Measurements from ENCODE around the gene ANGPT4. TPM values are rescaled to one million over a fixed set of nuclear protein-coding genes. Genes with fewer than 3 reads are reported as not detected.

The ANGPT4 gene
- total RNA-seq, 1 experiment from 2014 or later = not detected

GRCh38 chr20:856361-856775, 59.8 kb downstream of the ANGPT4 start:
- in situ Hi-C loops (cut with HindIII; ENCODE audit: low pct_unique_long_range_greater_than_20kb, low sequenced_read_pairs) = no loop called here
- peak; percentile 67 for DNase-seq (ENCODE audit: low read depth, low spot score)
- intact Hi-C loops (cut with micrococcal nuclease; ENCODE audit: unreplicated experiment) = no loop called here
- ChIA-PET POLR2A (no interaction called here), CTCF (no interaction called here)
- BruUV-seq (replicated peaks) = no TSS peak
- peak; percentile 85 for ATAC-seq
- no peaks in the 10 kb centered on the region for H3K9me3 ChIP-seq (ENCODE audit: control insufficient read depth, insufficient read depth, low read depth, low read length)
- no peaks in the 10 kb centered on the region for H3K36me3 ChIP-seq (ENCODE audit: control insufficient read depth, insufficient read depth, low read length)
- H3K27ac ChIP-seq (ENCODE audit: low read length) = no peak overlapping the region
- no peak for TF ChIP-seq SIN3A (IDR thresholded peaks at IDR 0.05; ENCODE audit: borderline replicate concordance, insufficient read depth, low read depth, low read length)
- no peak for TF ChIP-seq TCF7L2 (IDR thresholded peaks at IDR 0.05; ENCODE audit: low read depth, low read length)
- TF ChIP-seq, protein P1, sequence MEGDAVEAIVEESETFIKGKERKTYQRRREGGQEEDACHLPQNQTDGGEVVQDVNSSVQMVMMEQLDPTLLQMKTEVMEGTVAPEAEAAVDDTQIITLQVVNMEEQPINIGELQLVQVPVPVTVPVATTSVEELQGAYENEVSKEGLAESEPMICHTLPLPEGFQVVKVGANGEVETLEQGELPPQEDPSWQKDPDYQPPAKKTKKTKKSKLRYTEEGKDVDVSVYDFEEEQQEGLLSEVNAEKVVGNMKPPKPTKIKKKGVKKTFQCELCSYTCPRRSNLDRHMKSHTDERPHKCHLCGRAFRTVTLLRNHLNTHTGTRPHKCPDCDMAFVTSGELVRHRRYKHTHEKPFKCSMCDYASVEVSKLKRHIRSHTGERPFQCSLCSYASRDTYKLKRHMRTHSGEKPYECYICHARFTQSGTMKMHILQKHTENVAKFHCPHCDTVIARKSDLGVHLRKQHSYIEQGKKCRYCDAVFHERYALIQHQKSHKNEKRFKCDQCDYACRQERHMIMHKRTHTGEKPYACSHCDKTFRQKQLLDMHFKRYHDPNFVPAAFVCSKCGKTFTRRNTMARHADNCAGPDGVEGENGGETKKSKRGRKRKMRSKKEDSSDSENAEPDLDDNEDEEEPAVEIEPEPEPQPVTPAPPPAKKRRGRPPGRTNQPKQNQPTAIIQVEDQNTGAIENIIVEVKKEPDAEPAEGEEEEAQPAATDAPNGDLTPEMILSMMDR (IDR thresholded peaks at IDR 0.05) = no peak
- TF ChIP-seq REST (IDR thresholded peaks at IDR 0.05; ENCODE audit: insufficient read depth in 1 of 2, low read depth in 2 of 2, low read length in 1 of 2) = no peak
- TF ChIP-seq POLR2AphosphoS5 (IDR thresholded peaks at IDR 0.05; ENCODE audit: low read depth, low read length) = no peak
- H3K4me3 ChIP-seq (ENCODE audit: low read depth in 2 of 2, low read length in 2 of 2) = no peak overlapping the region
- no peaks in the 10 kb centered on the region for H3K27me3 ChIP-seq (ENCODE audit: control insufficient read depth, insufficient read depth, low read length)
- peaks cover 7% of the 10 kb centered on the region; the same call in 1 of the 2 replicates for H3K4me1 ChIP-seq (ENCODE audit: control insufficient read depth, insufficient read depth, low read length)

DNA sequence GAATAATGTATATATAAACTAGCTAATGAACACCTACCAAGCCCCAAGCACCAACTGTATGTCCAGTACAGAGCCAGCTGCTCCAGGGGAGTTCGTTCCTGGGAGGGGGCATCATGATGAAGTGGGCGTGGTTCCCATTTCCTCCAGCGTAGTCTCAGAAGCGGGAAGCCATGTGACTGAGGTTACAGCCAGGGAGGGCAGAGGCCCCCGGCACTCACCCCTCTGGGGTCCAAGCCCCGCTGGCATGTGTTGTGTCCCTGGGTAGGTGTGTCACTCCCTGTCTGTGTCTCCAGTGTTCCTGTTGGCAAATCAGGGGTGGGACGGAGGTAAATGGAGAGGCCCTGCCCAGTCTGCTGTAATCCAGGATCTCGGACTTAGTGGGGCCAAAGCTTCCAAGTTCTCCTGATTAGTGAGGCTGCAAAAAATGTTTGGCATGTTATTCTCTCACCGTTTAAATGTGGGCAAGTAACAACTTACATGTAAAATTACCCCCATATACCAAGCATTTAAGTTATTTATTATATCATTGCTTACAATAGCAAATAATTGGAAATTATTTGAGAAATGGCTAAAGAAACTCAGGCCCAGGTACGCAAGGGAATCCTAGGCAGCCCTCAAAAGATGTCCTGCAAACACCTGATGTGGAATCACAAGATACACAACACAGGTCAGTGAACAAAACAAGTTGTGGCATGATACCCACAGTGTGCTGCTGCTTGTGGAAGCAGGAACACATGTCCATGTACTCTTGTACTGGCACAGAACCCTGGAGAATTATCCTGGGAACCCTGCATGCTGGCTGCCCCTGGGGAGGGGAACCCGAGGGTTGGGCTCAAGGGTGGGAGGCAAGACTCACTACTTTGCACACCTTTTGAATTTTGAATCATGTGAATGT, 60.4 kb downstream of the ANGPT4 start:
- ATAC-seq (no peak), DNase-seq (ENCODE audit: low read depth, low spot score) (no peak)
- H3K9me3 ChIP-seq (ENCODE audit: control insufficient read depth, insufficient read depth, low read depth, low read length) = no peaks in the 10 kb centered on the region
- no peaks in the 10 kb centered on the region for H3K36me3 ChIP-seq (ENCODE audit: control insufficient read depth, insufficient read depth, low read length)
- no peaks in the 10 kb centered on the region for H3K27me3 ChIP-seq (ENCODE audit: control insufficient read depth, insufficient read depth, low read length)
- no peak for TF ChIP-seq SIN3A (IDR thresholded peaks at IDR 0.05; ENCODE audit: borderline replicate concordance, insufficient read depth, low read depth, low read length)
- no peak for TF ChIP-seq REST (IDR thresholded peaks at IDR 0.05; ENCODE audit: insufficient read depth in 1 of 2, low read depth in 2 of 2, low read length in 1 of 2)
- TF ChIP-seq, protein P1 (IDR thresholded peaks at IDR 0.05) = no peak
- TF ChIP-seq TCF7L2 (IDR thresholded peaks at IDR 0.05; ENCODE audit: low read depth, low read length) = no peak
- no peak for TF ChIP-seq POLR2AphosphoS5 (IDR thresholded peaks at IDR 0.05; ENCODE audit: low read depth, low read length)
- peaks cover 7% of the 10 kb centered on the region; the same call in 1 of the 2 replicates for H3K4me1 ChIP-seq (ENCODE audit: control insufficient read depth, insufficient read depth, low read length)
- in situ Hi-C loops (cut with HindIII; ENCODE audit: low pct_unique_long_range_greater_than_20kb, low sequenced_read_pairs) (no loop called here), intact Hi-C loops (cut with micrococcal nuclease; ENCODE audit: unreplicated experiment) (no loop called here)
- no TSS peak for BruUV-seq (replicated peaks)
- no peak overlapping the region for H3K27ac ChIP-seq (ENCODE audit: low read length)
- ChIA-PET POLR2A (no interaction called here), CTCF (no interaction called here)
- H3K4me3 ChIP-seq (ENCODE audit: low read depth in 2 of 2, low read length in 2 of 2) = no peak overlapping the region
